SK-N-MC (cell line): Measurements from ENCODE around the gene RBPJ.

Source experiments
- EZH2 ChIP-seq: fragments of 200-600 bp; sonication (generic); IDR thresholded peaks from one replicate; pipeline ENCODE4 v1.6.1; 2017; ENCODE audit warnings: antibody characterized with exemption
- POLR2AphosphoS5 ChIP-seq: IDR thresholded peaks from 2 replicates; pipeline ENCODE4 v1.6.1; 2012; ENCODE audit warnings: mild to moderate bottlenecking, low read depth, low read length, borderline replicate concordance

DNA sequence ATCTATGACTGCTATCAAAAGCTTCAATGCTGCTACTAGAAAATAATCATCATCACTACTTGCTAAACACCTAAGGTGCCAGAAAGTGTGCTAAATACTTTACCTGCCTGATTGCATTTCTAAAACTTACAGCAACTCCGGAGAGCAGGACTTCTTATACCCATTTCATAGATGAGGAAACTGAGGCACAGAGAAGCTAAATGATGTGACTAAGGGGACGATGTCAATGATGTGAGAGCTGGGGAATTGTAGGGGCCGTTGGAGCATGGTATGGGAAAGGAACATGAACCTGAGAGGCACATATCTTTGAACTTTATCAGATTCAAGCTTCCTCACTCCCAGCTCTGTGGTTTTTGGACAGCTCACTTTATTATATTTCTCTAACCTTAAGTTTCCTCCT lies 130.8 kb downstream of the RBPJ start:
- TF ChIP-seq POLR2AphosphoS5 (no peak), EZH2 (no peak)
